Measurements from ENCODE around the gene HELLS. TPM values are rescaled to one million over a fixed set of nuclear protein-coding genes. Genes with fewer than 3 reads are reported as not detected.
A peak's percentile ranks its signal among the peaks of the same experiment; 100 is the strongest.

Gene HELLS
- total and polyA plus RNA-seq, 2 donors from 2014 or later: 1.6 to 13.5 TPM

DNA sequence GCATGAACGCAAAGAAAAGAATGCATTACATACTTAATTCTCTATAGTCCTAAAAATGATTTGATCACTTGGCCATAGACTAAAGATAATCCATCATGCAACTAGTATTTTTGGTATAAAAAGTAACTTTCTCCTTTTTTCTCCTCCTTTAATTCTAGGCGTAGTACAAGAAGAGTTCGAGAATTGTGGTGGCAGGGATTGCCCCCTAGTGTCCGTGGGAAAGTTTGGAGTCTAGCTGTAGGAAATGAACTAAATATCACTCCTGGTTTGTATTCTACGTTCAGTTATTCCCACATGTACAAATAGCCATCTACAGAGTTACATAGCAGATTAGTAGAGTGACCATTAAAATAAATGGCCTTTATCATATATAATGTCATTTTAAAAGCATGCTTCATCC, 45.5 kb upstream of the HELLS start:
- Histone ChIP-seq H3K9me3 (ENCODE audit: control insufficient read depth in 2 of 3, insufficient read depth in 1 of 3, low read length in 3 of 3) (no peaks in the 10 kb centered on the region), H3K27ac (ENCODE audit: low read depth in 2 of 2, low read length in 2 of 2) (no peak overlapping the region), H3K4me1 (ENCODE audit: control insufficient read depth in 2 of 3, insufficient read depth in 2 of 3, low read depth in 1 of 3, low read length in 3 of 3) (no peaks in the 10 kb centered on the region), H3K36me3 (ENCODE audit: control insufficient read depth in 2 of 3, insufficient read depth in 3 of 3, low read length in 3 of 3) (no peaks in the 10 kb centered on the region), H3K9ac (ENCODE audit: low read length in 3 of 3) (no peak overlapping the region), H3K4me3 (ENCODE audit: low read length in 3 of 3) (no peak overlapping the region), H3K27me3 (ENCODE audit: control insufficient read depth, insufficient read depth, low read length) (no peaks in the 10 kb centered on the region)
- intact Hi-C loops (cut with DNase I): no loop called here
- DNase-seq (peak in 1 of 5 donors; percentile 19), FAIRE-seq (no peak)
- TF ChIP-seq, protein P1, sequence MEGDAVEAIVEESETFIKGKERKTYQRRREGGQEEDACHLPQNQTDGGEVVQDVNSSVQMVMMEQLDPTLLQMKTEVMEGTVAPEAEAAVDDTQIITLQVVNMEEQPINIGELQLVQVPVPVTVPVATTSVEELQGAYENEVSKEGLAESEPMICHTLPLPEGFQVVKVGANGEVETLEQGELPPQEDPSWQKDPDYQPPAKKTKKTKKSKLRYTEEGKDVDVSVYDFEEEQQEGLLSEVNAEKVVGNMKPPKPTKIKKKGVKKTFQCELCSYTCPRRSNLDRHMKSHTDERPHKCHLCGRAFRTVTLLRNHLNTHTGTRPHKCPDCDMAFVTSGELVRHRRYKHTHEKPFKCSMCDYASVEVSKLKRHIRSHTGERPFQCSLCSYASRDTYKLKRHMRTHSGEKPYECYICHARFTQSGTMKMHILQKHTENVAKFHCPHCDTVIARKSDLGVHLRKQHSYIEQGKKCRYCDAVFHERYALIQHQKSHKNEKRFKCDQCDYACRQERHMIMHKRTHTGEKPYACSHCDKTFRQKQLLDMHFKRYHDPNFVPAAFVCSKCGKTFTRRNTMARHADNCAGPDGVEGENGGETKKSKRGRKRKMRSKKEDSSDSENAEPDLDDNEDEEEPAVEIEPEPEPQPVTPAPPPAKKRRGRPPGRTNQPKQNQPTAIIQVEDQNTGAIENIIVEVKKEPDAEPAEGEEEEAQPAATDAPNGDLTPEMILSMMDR (IDR thresholded peaks at IDR 0.05; ENCODE audit: borderline replicate concordance, extremely low read depth, insufficient read depth): peak; percentile 9

- Histone ChIP-seq H3K9me3 (ENCODE audit: control insufficient read depth in 2 of 3, insufficient read depth in 1 of 3, low read length in 3 of 3) (no peaks in the 10 kb centered on the region), H3K27ac (ENCODE audit: low read depth in 2 of 2, low read length in 2 of 2) (no peak overlapping the region), H3K4me1 (ENCODE audit: control insufficient read depth in 2 of 3, insufficient read depth in 2 of 3, low read depth in 1 of 3, low read length in 3 of 3) (no peaks in the 10 kb centered on the region), H3K9ac (ENCODE audit: low read length in 3 of 3) (no peak overlapping the region), H3K4me3 (ENCODE audit: low read length in 3 of 3) (no peak overlapping the region), H3K27me3 (ENCODE audit: control insufficient read depth, insufficient read depth, low read length) (no peaks in the 10 kb centered on the region), H3K36me3 (ENCODE audit: control insufficient read depth in 2 of 3, insufficient read depth in 3 of 3, low read length in 3 of 3) (no peaks in the 10 kb centered on the region)
- TF ChIP-seq, protein P1 (IDR thresholded peaks at IDR 0.05; ENCODE audit: borderline replicate concordance, extremely low read depth, insufficient read depth): no peak
- DNase-seq: no peak
- FAIRE-seq: no peak
- intact Hi-C loops (cut with DNase I): no loop called here
Measured at GRCh38 chr10:94521276-94522250, 24.0 kb upstream of the HELLS start.

DNA sequence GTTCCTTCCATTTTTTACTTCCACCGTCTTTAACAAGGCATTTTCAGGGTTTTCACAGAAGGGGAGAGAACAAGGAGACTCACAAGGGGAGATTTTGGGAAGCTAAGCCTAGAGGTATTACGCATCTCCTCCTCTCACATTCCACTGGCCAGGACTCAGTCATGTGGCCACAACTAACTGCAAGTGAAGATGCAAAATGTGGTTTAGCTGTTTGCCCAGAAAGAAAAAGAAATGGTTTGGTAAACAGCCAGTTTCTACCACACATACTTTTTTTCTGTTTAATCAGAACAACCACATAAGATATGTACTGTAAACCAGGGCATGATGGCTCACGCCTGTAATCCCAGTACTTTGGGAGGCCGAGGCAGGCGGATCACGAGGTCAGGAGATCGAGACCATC, 21.4 kb upstream of the HELLS start:
- Histone ChIP-seq H3K27ac (ENCODE audit: low read depth in 2 of 2, low read length in 2 of 2) (no peak overlapping the region), H3K27me3 (ENCODE audit: control insufficient read depth, insufficient read depth, low read length) (no peaks in the 10 kb centered on the region), H3K36me3 (ENCODE audit: control insufficient read depth in 2 of 3, insufficient read depth in 3 of 3, low read length in 3 of 3) (no peaks in the 10 kb centered on the region), H3K9me3 (ENCODE audit: control insufficient read depth in 2 of 3, insufficient read depth in 1 of 3, low read length in 3 of 3) (no peaks in the 10 kb centered on the region), H3K4me3 (ENCODE audit: low read length in 3 of 3) (no peak overlapping the region), H3K9ac (ENCODE audit: low read length in 3 of 3) (no peak overlapping the region), H3K4me1 (ENCODE audit: control insufficient read depth in 2 of 3, insufficient read depth in 2 of 3, low read depth in 1 of 3, low read length in 3 of 3) (no peaks in the 10 kb centered on the region)
- TF ChIP-seq, protein P1 (IDR thresholded peaks at IDR 0.05; ENCODE audit: borderline replicate concordance, extremely low read depth, insufficient read depth): no peak
- intact Hi-C loops (cut with DNase I): no loop called here
- no peak for DNase-seq
- no peak for FAIRE-seq
